GM23248 (cell line): Measurements from ENCODE around the gene IZUMO4. TPM values are rescaled to one million over a fixed set of nuclear protein-coding genes. Genes with fewer than 3 reads are reported as not detected.

Source experiments
- DNase-seq: peaks from one replicate; pipeline ENCODE4 v3.0.0-alpha.2; 2015
- H2AFZ ChIP-seq: fragments of 200-600 bp; sonication (generic); 2 replicates; pipeline ENCODE4 v1.6.1; 2016; ENCODE audit warnings: antibody characterized with exemption
- H3F3A ChIP-seq: fragments of 200-600 bp; sonication (generic); 2 replicates; pipeline ENCODE4 v1.6.1; 2016; ENCODE audit warnings: mild to moderate bottlenecking, antibody characterized with exemption, mixed run types; ENCODE audit not compliant: insufficient read depth
- H3K27ac ChIP-seq: fragments of 200-600 bp; sonication (generic); 2 replicates; pipeline ENCODE4 v1.5.1; 2016; ENCODE audit warnings: mild to moderate bottlenecking
- H3K27me3 ChIP-seq: fragments of 200-600 bp; sonication (generic); replicated peaks from 2 replicates; pipeline ENCODE4 v1.6.1; 2016; ENCODE audit warnings: mild to moderate bottlenecking; ENCODE audit not compliant: insufficient read depth
- H3K36me3 ChIP-seq: fragments of 200-600 bp; sonication (generic); 2 replicates; pipeline ENCODE4 v1.6.1; 2016; ENCODE audit warnings: low read depth, mild to moderate bottlenecking
- H3K4me1 ChIP-seq: fragments of 200-600 bp; sonication (generic); 2 replicates; pipeline ENCODE4 v1.6.1; 2016; ENCODE audit warnings: mild to moderate bottlenecking; ENCODE audit not compliant: insufficient read depth
- H3K4me2 ChIP-seq: fragments of 200-600 bp; sonication (generic); one replicate; pipeline ENCODE4 v1.6.1; 2016; ENCODE audit warnings: mild to moderate bottlenecking; ENCODE audit not compliant: unreplicated experiment
- H3K4me3 ChIP-seq: fragments of 200-600 bp; sonication (generic); 2 replicates; pipeline ENCODE4 v1.5.1; 2016; ENCODE audit warnings: mild to moderate bottlenecking
- H3K79me2 ChIP-seq: fragments of 200-600 bp; sonication (generic); 2 replicates; pipeline ENCODE4 v1.6.1; 2016; ENCODE audit warnings: mild to moderate bottlenecking; ENCODE audit not compliant: insufficient read depth
- H3K9ac ChIP-seq: fragments of 200-600 bp; sonication (generic); 2 replicates; pipeline ENCODE4 v1.6.1; 2016; ENCODE audit warnings: mild to moderate bottlenecking
- H3K9me2 ChIP-seq: fragments of 200-600 bp; sonication (generic); 2 replicates; pipeline ENCODE4 v1.6.1; 2016; ENCODE audit warnings: mixed run types, mild to moderate bottlenecking, moderate library complexity; ENCODE audit not compliant: insufficient read depth
- H3K9me3 ChIP-seq: fragments of 200-600 bp; sonication (generic); one replicate; pipeline ENCODE4 v1.6.1; 2017; ENCODE audit warnings: low read depth
- H4K20me1 ChIP-seq: fragments of 200-600 bp; sonication (generic); 2 replicates; pipeline ENCODE4 v1.6.0; 2016; ENCODE audit not compliant: insufficient read depth
- EZH2 ChIP-seq: fragments of 200-600 bp; sonication (generic); IDR thresholded peaks from 2 replicates; pipeline ENCODE4 v1.6.1; 2018; ENCODE audit warnings: antibody characterized with exemption, mild to moderate bottlenecking; ENCODE audit not compliant: insufficient read depth, poor library complexity, severe bottlenecking
- EZH2phosphoT487 ChIP-seq: fragments of 200-600 bp; sonication (generic); IDR thresholded peaks from 2 replicates; pipeline ENCODE4 v1.6.1; 2018; ENCODE audit warnings: antibody characterized with exemption, moderate library complexity, mild to moderate bottlenecking, low read depth; ENCODE audit not compliant: insufficient read depth
- WGBS, 2 experiments: methylation state at CpG; one replicate each; pipeline ENCODE4 v1.1.6; 2015 to 2017; ENCODE audit warnings: low lambda C conversion rate in 2 of 2, low coverage in 1 of 2; ENCODE audit errors: missing lambda C conversion rate in 2 of 2; 5-methylcytosine and 5-hydroxymethylcytosine counted together
- in situ Hi-C: fragments of 300-500 bp; cut with MboI; formaldehyde crosslinking; loops from 2 replicates; pipeline ENCODE4 v1.15.0; 2020
- polyA plus RNA-seq: library from polyadenylated mRNA; unstranded; fragments of >200 nt; fragmentation: Nextera tagmentation; extraction: Ambion mirVana; gene quantifications from 2 replicates; pipeline ENCODE4 v1.2.1, GENCODE V29; 2016
- total RNA-seq: library from RNA; depleted of rRNA; stranded (reverse); fragments of >200 nt; shearing (Covaris generic); gene quantifications from 2 replicates; pipeline ENCODE4 v1.2.3, GENCODE V29; 2014

The IZUMO4 gene
- total and polyA plus RNA-seq, 2 experiments from 2014 or later: 0.89 to 1.6 TPM

DNA sequence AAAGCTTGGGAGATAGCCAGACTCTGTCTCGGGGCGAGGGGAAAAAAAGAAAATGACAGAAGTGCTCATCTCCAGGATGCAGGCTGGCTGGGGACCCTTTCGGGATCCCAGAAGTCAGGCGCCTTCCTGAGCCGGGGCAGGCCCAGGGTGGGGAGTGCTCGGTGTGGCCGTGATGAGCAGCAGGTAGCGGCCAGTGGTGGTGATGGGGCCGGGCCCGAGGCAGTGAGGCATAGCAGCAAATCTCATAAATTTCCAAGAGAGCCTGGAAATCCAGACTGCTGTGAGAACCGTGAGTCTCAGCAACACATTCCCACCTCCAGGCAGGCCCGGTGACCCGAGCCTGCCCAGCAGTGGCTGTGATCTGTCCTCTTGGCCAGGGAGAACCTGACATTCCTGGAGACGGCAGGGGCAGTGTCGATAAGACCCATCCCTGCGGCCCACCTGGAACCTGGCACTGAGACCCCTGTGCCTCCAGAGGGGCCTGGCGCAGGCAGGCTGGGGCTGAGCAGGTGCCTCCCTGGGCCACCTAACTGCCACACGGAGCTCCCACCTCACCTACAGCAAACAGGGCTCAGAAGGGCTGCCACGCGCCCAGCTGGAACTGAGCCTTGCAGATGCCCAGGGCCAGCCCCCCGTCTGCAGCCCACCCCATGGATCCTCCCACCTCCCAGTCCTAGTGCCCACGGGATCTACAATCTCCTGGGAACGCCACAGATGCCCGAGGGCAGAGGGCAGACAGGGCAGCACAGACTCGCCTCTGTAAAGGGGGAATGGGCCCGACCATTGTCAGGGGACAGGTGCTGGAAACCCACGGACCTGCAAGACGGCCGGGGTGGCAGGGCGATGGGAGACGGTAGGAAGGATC lies 23.4 kb downstream of the IZUMO4 start:
- no peak for TF ChIP-seq EZH2phosphoT487
- Histone ChIP-seq H3K9me3 (no peaks in the 10 kb centered on the region), H3K4me3 (no peak overlapping the region), H3K79me2 (peaks cover 15% of the 10 kb centered on the region), H3K4me1 (no peaks in the 10 kb centered on the region), H3K4me2 (no peak overlapping the region), H3K9me2 (no peaks in the 10 kb centered on the region), H3K36me3 (peaks cover 22% of the 10 kb centered on the region; the same call in 1 of the 2 replicates), H4K20me1 (no peaks in the 10 kb centered on the region), H3K27me3 (no peaks in the 10 kb centered on the region), H3F3A (no peaks in the 10 kb centered on the region), H2AFZ (no peak overlapping the region), H3K9ac (no peak overlapping the region), H3K27ac (no peak overlapping the region)
- DNase-seq: no peak
- WGBS, 2 experiments: 90 to 91% methylated on average over 30 to 31 of the region's 31 CpGs
- in situ Hi-C loops: no loop called here

DNA sequence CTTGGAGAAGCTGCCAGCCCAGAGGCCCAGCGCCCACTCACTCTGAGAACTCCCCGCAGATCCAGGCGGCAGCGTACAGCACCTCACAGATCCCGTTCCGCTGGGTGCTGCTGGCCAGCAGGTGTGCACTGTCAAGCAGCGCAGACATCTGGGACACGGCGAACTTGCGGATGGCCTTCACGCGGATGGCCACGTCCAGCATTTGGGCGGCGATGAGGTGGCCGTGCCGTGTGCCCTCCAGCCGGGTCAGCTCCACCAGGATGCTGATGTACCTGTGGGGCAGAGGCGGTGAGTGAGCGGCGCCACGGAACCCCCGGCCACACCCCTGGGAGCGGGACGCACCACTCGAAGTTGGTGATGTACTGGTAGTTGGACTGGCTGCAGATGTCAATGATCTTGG lies 24.1 kb downstream of the IZUMO4 start:
- H3K9me3 ChIP-seq: no peaks in the 10 kb centered on the region
- no peaks in the 10 kb centered on the region for H3K9me2 ChIP-seq
- 94 to 96% methylated on average over 25 to 26 of the region's 26 CpGs for WGBS, 2 experiments
- no peaks in the 10 kb centered on the region for H3F3A ChIP-seq
- no peak overlapping the region for H3K27ac ChIP-seq
- H3K27me3 ChIP-seq: no peaks in the 10 kb centered on the region
- no peak overlapping the region for H3K4me2 ChIP-seq
- DNase-seq: no peak
- no peaks in the 10 kb centered on the region for H3K4me1 ChIP-seq
- no peak for TF ChIP-seq EZH2phosphoT487
- TF ChIP-seq EZH2: no peak
- H4K20me1 ChIP-seq: no peaks in the 10 kb centered on the region
- in situ Hi-C loops: no loop called here
- peaks cover 26% of the 10 kb centered on the region; the same call in 1 of the 2 replicates for H3K36me3 ChIP-seq
- no peak overlapping the region for H2AFZ ChIP-seq
- H3K4me3 ChIP-seq: no peak overlapping the region
- H3K79me2 ChIP-seq: peaks cover 22% of the 10 kb centered on the region
- H3K9ac ChIP-seq: no peak overlapping the region

DNA sequence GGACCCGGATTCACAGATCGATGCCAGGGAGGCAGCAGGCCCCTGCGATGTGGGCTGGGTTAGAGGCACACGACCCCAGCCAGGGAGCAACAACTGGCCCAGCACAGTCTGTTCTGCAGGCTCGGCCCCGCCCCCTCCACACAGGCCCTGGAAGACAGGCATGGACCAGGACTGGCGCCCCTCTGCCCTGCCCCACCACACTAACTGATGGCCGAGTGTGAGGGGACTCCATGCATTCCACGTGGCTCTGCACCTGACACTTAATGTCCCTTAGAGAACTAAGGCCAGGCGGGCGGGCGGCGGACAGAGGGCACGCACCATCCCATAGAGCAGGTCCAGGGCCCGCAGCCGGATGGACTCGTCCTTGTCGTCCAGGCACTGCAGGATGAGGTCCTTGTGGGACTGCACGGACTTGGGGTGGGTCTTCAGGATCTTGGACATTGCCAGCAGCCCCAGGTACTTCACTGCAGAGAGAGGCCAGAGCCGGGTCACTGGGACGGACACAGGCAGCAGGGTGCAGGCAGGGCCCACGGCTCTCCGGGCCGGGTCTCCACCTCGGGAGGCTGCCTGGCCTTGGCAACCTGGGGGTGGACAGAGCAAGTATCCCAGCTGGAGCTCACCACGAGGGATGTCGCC lies 24.8 kb downstream of the IZUMO4 start:
- WGBS, 2 experiments: 94 to 96% methylated on average over 21 to 26 of the region's 27 CpGs
- Histone ChIP-seq H3K36me3 (peaks cover 26% of the 10 kb centered on the region; the same call in 1 of the 2 replicates), H3K9ac (no peak overlapping the region), H3K4me1 (no peaks in the 10 kb centered on the region), H3K4me2 (no peak overlapping the region), H3K9me2 (no peaks in the 10 kb centered on the region), H3K27me3 (no peaks in the 10 kb centered on the region), H3K27ac (no peak overlapping the region), H3K79me2 (peaks cover 28% of the 10 kb centered on the region), H3K9me3 (no peaks in the 10 kb centered on the region), H3F3A (no peaks in the 10 kb centered on the region), H2AFZ (no peak overlapping the region), H4K20me1 (no peaks in the 10 kb centered on the region), H3K4me3 (no peak overlapping the region)
- TF ChIP-seq EZH2phosphoT487: no peak
- no peak for TF ChIP-seq EZH2
- DNase-seq: no peak
- in situ Hi-C loops: no loop called here

DNA sequence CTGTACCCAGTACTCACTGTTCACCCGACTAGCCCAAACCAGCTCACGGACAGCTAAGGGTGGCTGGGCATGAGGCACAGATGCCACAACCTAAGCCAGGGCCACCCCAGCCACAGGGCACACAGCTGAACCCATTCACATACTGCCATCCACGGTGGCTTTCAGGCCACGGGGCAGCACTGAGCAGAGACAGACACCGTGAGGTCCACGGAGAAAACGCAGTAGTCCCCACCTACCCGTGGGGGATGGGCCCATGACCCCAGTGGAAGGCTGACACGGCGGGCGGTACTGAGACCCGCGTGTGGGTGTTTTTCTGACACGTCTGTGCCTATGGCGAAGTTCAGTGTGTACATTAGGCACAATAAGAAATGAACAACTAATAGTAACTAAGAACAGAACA lies 25.5 kb downstream of the IZUMO4 start:
- no peak for DNase-seq
- Histone ChIP-seq H3K27me3 (no peaks in the 10 kb centered on the region), H3K36me3 (peaks cover 28% of the 10 kb centered on the region; the same call in 1 of the 2 replicates), H3K4me2 (no peak overlapping the region), H2AFZ (no peak overlapping the region), H3K27ac (no peak overlapping the region), H3K4me1 (no peaks in the 10 kb centered on the region), H3K9ac (no peak overlapping the region), H3K9me2 (no peaks in the 10 kb centered on the region), H4K20me1 (no peaks in the 10 kb centered on the region), H3K9me3 (no peaks in the 10 kb centered on the region), H3K79me2 (peaks cover 35% of the 10 kb centered on the region), H3K4me3 (no peak overlapping the region), H3F3A (no peaks in the 10 kb centered on the region)
- in situ Hi-C loops: no loop called here
- WGBS, 2 experiments: 85 to 92% methylated on average over 15 of the region's 15 CpGs
- TF ChIP-seq EZH2phosphoT487: no peak
- no peak for TF ChIP-seq EZH2
